Lower leg skin (tissue), 3 donors: ENCODE measurements around the gene GPR55.

Experiments used
- POLR2A ChIP-seq, 2 donors: fragments of 450-650 bp; IDR thresholded peaks; one replicate each; pipeline ENCODE4 v1.6.1; 2016 to 2017; ENCODE audit warnings: antibody characterized with exemption in 2 of 2, mild to moderate bottlenecking in 1 of 2, moderate library complexity in 1 of 2
- TF ChIP-seq, protein P1 (sequence below), 3 donors: fragments of 450-650 bp; IDR thresholded peaks; one replicate each; pipeline ENCODE4 v1.5.1; 2016; ENCODE audit warnings: antibody characterized with exemption in 3 of 3, mild to moderate bottlenecking in 3 of 3, moderate library complexity in 2 of 3

- TF ChIP-seq, protein P1, sequence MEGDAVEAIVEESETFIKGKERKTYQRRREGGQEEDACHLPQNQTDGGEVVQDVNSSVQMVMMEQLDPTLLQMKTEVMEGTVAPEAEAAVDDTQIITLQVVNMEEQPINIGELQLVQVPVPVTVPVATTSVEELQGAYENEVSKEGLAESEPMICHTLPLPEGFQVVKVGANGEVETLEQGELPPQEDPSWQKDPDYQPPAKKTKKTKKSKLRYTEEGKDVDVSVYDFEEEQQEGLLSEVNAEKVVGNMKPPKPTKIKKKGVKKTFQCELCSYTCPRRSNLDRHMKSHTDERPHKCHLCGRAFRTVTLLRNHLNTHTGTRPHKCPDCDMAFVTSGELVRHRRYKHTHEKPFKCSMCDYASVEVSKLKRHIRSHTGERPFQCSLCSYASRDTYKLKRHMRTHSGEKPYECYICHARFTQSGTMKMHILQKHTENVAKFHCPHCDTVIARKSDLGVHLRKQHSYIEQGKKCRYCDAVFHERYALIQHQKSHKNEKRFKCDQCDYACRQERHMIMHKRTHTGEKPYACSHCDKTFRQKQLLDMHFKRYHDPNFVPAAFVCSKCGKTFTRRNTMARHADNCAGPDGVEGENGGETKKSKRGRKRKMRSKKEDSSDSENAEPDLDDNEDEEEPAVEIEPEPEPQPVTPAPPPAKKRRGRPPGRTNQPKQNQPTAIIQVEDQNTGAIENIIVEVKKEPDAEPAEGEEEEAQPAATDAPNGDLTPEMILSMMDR (IDR thresholded peaks at IDR 0.05), result no peak
- no peak for TF ChIP-seq POLR2A (IDR thresholded peaks at IDR 0.05)
These were observed 50.6 kb downstream of the GPR55 start for GRCh38 chr2:230874456-230874855.
